ENCODE measurements around the gene MEGF9.

DNA sequence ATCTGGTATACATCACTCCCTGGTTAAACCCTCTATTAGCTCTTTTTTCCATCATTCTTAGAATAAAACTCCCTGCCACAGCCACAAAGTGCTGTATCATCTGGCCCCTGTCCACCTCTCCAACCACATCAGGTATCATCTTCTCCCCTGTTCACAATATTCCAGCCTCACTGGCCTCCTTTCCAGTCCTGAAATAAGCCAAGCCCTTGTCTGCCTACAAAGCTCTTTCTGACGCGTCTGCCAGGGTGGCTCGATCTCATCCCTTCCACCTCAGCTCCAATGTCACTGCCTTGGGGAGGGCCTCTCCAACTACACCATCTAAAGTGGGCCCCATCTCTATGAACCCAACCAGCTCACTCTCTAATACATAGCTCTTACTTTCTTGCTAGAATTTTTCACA is 155.8 kb downstream of the MEGF9 start:
- TF ChIP-seq POLR2A (IDR thresholded peaks at IDR 0.05; ENCODE audit: low read depth, low read length) (no peak), POLR2AphosphoS5 (IDR thresholded peaks at IDR 0.05; ENCODE audit: low read depth, low read length) (no peak), POU2F2 (IDR thresholded peaks at IDR 0.05; ENCODE audit: low read depth, low read length) (no peak)

Data from GM12891 (cell line).